Transverse colon (tissue), 4 donors: Measurements from ENCODE around the gene NBPF1. TPM values are rescaled to one million over a fixed set of nuclear protein-coding genes. Genes with fewer than 3 reads are reported as not detected.
A peak's percentile ranks its signal among the peaks of the same experiment; 100 is the strongest.
"Not testable (repeated sequence)": the region's sequence is repeated elsewhere in the genome, so short reads cannot be mapped to it uniquely, and the experiment has no call there.

ENCODE experiments used
- DNase-seq: peaks from one replicate; pipeline ENCODE4 v3.0.0-alpha.2; 2019
- H3K27ac ChIP-seq, 4 donors: fragments of 200-600 bp; sonication (generic); 2 replicates each; pipeline ENCODE4 v1.5.1; 2016 to 2018; ENCODE audit warnings: inconsistent platforms in 4 of 4
- H3K27me3 ChIP-seq: fragments of 200-600 bp; sonication (generic); 2 replicates; pipeline ENCODE4 v1.5.1; 2017; ENCODE audit warnings: inconsistent platforms
- H3K36me3 ChIP-seq, 4 donors: fragments of 200-600 bp; sonication (generic); 2 replicates each; pipeline ENCODE4 v1.5.1; 2017 to 2019; ENCODE audit warnings: inconsistent platforms in 4 of 4
- H3K4me1 ChIP-seq, 4 donors: fragments of 200-600 bp; sonication (generic); 2 replicates each; pipeline ENCODE4 v1.5.1; 2017 to 2020; ENCODE audit warnings: inconsistent platforms in 4 of 4
- H3K4me3 ChIP-seq, 4 donors: fragments of 200-600 bp; sonication (generic); 1 replicate in 1 of 4; 2 replicates in 3 of 4; pipeline versions ENCODE4 v1.5.1 to v1.6.1; 2017 to 2019; ENCODE audit warnings: inconsistent platforms in 4 of 4
- H3K9me3 ChIP-seq, 2 donors: fragments of 200-600 bp; sonication (generic); 2 replicates each; pipeline ENCODE4 v1.5.1; 2017 to 2019; ENCODE audit warnings: inconsistent platforms in 2 of 2
- CTCF ChIP-seq, 5 experiments: fragments of 200-600 bp in 3 of 5; fragments of 450-650 bp in 2 of 5; sonication (generic) in 3 of 5; IDR thresholded peaks; 1 replicate in 2 of 5; 2 replicates in 3 of 5; pipeline ENCODE4 v1.5.1; 2016 to 2017; ENCODE audit warnings: antibody characterized with exemption in 5 of 5, inconsistent platforms in 3 of 5, mild to moderate bottlenecking in 2 of 5, moderate library complexity in 1 of 5
- EP300 ChIP-seq: sonication (generic); formaldehyde crosslinking; IDR thresholded peaks from one replicate; pipeline ENCODE4 v1.6.1; 2017; ENCODE audit warnings: antibody characterized with exemption, low read depth
- POLR2A ChIP-seq: fragments of 450-650 bp; IDR thresholded peaks from one replicate; pipeline ENCODE4 v1.6.1; 2016; ENCODE audit warnings: antibody characterized with exemption, mild to moderate bottlenecking, moderate library complexity
- POLR2AphosphoS5 ChIP-seq, 3 donors: sonication (generic); formaldehyde crosslinking; IDR thresholded peaks; one replicate each; pipeline ENCODE4 v1.6.1; 2016; ENCODE audit warnings: antibody characterized with exemption in 3 of 3
- WGBS, 2 donors: methylation state at CpG; one replicate each; pipeline ENCODE4 v1.1.5; 2018; ENCODE audit warnings: low coverage in 1 of 2; 5-methylcytosine and 5-hydroxymethylcytosine counted together
- in situ Hi-C, 4 donors: fragments of 200-750 bp; cut with MboI; loops; one replicate each; pipeline versions ENCODE4 v1.15.0 to v1.15.1; 2017; ENCODE audit warnings: low sequenced_read_pairs in 3 of 4, low pct_ligation_motif_present in 1 of 4, low pct_unique_long_range_greater_than_20kb in 1 of 4
- intact Hi-C: fragments of 100-400 bp; cut with DNase I; formaldehyde crosslinking; loops from one replicate; pipeline ENCODE4 v1.15.1; 2023; ENCODE audit warnings: low total_unique reads
- total RNA-seq, 4 donors: library from RNA; depleted of rRNA; stranded (reverse); fragments of >200 nt; gene quantifications; one replicate each; pipeline ENCODE4 v1.1.0, GENCODE V29; 2016

NBPF1 gene
- total RNA-seq, 4 donors from 2014 or later = 70.1 to 178 (median 148) TPM

- intact Hi-C loops (no loop called here), in situ Hi-C loops (no loop called here)
- Histone ChIP-seq H3K27ac (peak overlapping the region; percentile 74 to 82 (median 80)), H3K9me3 (no peaks in the 10 kb centered on the region), H3K27me3 (peaks cover 6% of the 10 kb centered on the region), H3K4me3 (peak overlapping the region; percentile 42 to 64 (median 54)), H3K36me3 (no peaks in the 10 kb centered on the region), H3K4me1 (peaks cover 27 to 34% (median 31%) of the 10 kb centered on the region in 4 donors)
- 0 to 3% methylated on average over 3 to 16 of the region's 16 CpGs for WGBS, 2 donors
- no peak for TF ChIP-seq POLR2AphosphoS5 (IDR thresholded peaks at IDR 0.05)
- TF ChIP-seq EP300 = no peak
- no peak for TF ChIP-seq POLR2A
- no peak for TF ChIP-seq CTCF (IDR thresholded peaks at IDR 0.05)
- no peak for DNase-seq
Observed at GRCh38 chr1:16644193-16644481, 30.8 kb upstream of the NBPF1 start.

GRCh38 chr1:16643476-16644192 is 30.3 kb upstream of the NBPF1 start:
- Histone ChIP-seq H3K27ac (peak overlapping the region; percentile 74 to 82 (median 80)), H3K4me1 (peaks cover 27 to 34% (median 31%) of the 10 kb centered on the region in 4 donors), H3K4me3 (peak overlapping the region; percentile 42 to 64 (median 54))
- H3K9me3 ChIP-seq, in situ Hi-C loops, H3K36me3 ChIP-seq, intact Hi-C loops, H3K27me3 ChIP-seq: not testable (repeated sequence)
- WGBS, 2 donors = 6 to 21% methylated on average over 10 to 12 of the region's 12 CpGs
- DNase-seq = peak; percentile 28

- peaks cover 27 to 34% (median 31%) of the 10 kb centered on the region in 4 donors for H3K4me1 ChIP-seq
- in situ Hi-C loops, H3K9me3 ChIP-seq, intact Hi-C loops, H3K36me3 ChIP-seq, H3K27me3 ChIP-seq: not testable (repeated sequence)
- peak overlapping the region in 1 of 4 donors; percentile 62 for H3K4me3 ChIP-seq
- peak overlapping the region; percentile 45 to 66 (median 59) for H3K27ac ChIP-seq
- 92 to 100% methylated on average over 1 to 4 of the region's 4 CpGs for WGBS, 2 donors
- peak; percentile 44 for DNase-seq
Observed at GRCh38 chr1:16643001-16643411, 29.6 kb upstream of the NBPF1 start.

GRCh38 chr1:16642025-16642966 is 28.9 kb upstream of the NBPF1 start:
- DNase-seq = peak; percentile 83
- H3K27me3 ChIP-seq, H3K36me3 ChIP-seq, in situ Hi-C loops, H3K9me3 ChIP-seq, intact Hi-C loops: not testable (repeated sequence)
- Histone ChIP-seq H3K27ac (peak overlapping the region; percentile 45 to 66 (median 59)), H3K4me3 (peak overlapping the region in 1 of 4 donors; percentile 62), H3K4me1 (peaks cover 27 to 34% (median 31%) of the 10 kb centered on the region in 4 donors)
- TF ChIP-seq POLR2A = peak; percentile 21
- 59 to 73% methylated on average over 2 to 8 of the region's 9 CpGs for WGBS, 2 donors

- H3K9me3 ChIP-seq, H3K27me3 ChIP-seq, in situ Hi-C loops, H3K36me3 ChIP-seq, DNase-seq, H3K4me3 ChIP-seq, intact Hi-C loops: not testable (repeated sequence)
- Histone ChIP-seq H3K4me1 (peaks cover 27 to 34% (median 31%) of the 10 kb centered on the region in 4 donors), H3K27ac (peak overlapping the region in 1 of 4 donors; percentile 60)
- 89 to 90% methylated on average over 8 of the region's 8 CpGs for WGBS, 2 donors
Observed at GRCh38 chr1:16641159-16641975, 28.0 kb upstream of the NBPF1 start.

GRCh38 chr1:16639091-16640031 is 26.0 kb upstream of the NBPF1 start:
- H3K36me3 ChIP-seq, intact Hi-C loops, DNase-seq, H3K27me3 ChIP-seq, H3K9me3 ChIP-seq, H3K4me3 ChIP-seq, H3K27ac ChIP-seq: not testable (repeated sequence)
- in situ Hi-C loops = loop anchor here in 1 of 4 donors (10.0 kb wide), 1 partner anchor 85 kb away; no protein-coding TSS in a partner anchor
- peaks cover 21 to 27% (median 24%) of the 10 kb centered on the region in 4 donors for H3K4me1 ChIP-seq
- 70 to 73% methylated on average over 7 to 11 of the region's 11 CpGs for WGBS, 2 donors

- WGBS, 2 donors = 91 to 93% methylated on average over 3 to 6 of the region's 6 CpGs
- H3K4me3 ChIP-seq, H3K36me3 ChIP-seq, H3K27ac ChIP-seq, H3K9me3 ChIP-seq, intact Hi-C loops, DNase-seq, H3K27me3 ChIP-seq: not testable (repeated sequence)
- H3K4me1 ChIP-seq = peaks cover 13 to 17% (median 16%) of the 10 kb centered on the region in 4 donors
- in situ Hi-C loops = loop anchor here in 1 of 4 donors (10.0 kb wide), 1 partner anchor 87 kb away; no protein-coding TSS in a partner anchor
Observed at GRCh38 chr1:16637941-16638778, 24.8 kb upstream of the NBPF1 start.
